ENCODE results near the gene TMEM98. TPM values are rescaled to one million over a fixed set of nuclear protein-coding genes. Genes with fewer than 3 reads are reported as not detected.
"Not testable (repeated sequence)": the region's sequence is repeated elsewhere in the genome, so short reads cannot be mapped to it uniquely, and the experiment has no call there.

Gene TMEM98
- total RNA-seq, 1 donor from 2014 or later = 15.2 TPM

DNA sequence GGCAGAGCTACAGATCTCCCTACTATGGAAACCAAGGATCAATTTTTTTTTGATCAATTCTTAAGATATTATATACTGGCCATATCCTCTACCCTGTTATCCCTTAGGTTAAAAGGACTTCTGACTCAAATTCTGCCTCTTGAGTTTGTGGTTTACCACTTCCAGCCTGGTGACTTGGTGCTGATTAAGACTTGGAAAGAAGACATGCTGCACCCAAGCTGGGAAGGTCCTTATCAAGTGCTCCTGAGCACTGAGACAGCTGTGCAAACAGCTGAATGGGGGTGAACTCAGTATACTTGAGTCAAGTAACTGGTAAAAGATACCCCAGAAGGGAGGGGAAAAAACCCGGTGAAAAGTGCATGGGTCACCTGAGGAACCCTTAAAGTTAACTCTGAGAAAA is 43.2 kb downstream of the TMEM98 start:
- ATAC-seq (no peak), DNase-seq (ENCODE audit: low spot score) (no peak)

DNA sequence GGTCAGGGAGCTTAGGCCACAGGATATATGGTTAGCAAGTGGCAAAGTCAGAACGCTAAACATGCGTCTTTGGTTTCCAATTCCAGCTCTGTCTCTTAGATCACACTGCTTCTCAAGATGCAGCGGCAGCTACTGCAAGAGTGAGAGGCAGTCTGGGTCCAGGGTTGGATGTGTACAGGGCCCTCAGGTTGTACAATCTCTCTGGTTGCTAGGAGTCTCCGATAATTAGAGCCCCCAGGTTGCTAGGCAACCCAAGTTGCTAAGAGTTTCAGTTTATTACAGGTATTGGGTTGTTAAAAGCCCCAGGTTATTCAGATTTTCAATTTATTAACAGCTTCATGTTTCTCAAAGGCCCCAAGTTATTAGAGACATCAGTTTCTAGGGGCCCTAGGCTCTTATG is 48.2 kb downstream of the TMEM98 start:
- DNase-seq (ENCODE audit: low spot score) (no peak), ATAC-seq (no peak)

- ATAC-seq (no peak), DNase-seq (ENCODE audit: low spot score) (no peak)
Observed at GRCh38 chr17:32976605-32977004, 48.7 kb downstream of the TMEM98 start.

GRCh38 chr17:32980230-32980629 is 52.3 kb downstream of the TMEM98 start:
- DNase-seq (ENCODE audit: low spot score) = no peak

DNA sequence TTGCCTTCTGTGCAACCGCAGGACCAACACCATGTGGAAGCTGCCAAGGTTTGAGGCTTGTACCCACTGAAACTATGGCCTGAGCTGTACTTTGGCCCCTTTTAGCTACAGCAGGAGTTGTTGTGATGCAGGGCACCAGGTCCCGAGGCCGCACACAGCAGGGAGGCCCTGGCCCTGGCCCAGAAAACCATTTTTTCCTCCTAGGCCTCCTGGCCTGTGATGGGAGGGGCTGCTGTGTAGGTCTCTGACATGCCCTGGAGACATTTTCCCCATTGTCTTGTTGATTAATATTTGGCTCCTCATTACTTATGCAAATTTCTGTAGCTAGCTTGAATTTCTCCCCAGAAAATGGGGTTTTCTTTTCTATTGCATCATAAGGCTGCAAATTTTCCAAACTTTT is 53.7 kb downstream of the TMEM98 start:
- ATAC-seq; DNase-seq (ENCODE audit: low spot score): not testable (repeated sequence)

More at GRCh38 chr17:32980230-32980629, 52.3 kb downstream of the TMEM98 start:
- no peak for ATAC-seq

DNA sequence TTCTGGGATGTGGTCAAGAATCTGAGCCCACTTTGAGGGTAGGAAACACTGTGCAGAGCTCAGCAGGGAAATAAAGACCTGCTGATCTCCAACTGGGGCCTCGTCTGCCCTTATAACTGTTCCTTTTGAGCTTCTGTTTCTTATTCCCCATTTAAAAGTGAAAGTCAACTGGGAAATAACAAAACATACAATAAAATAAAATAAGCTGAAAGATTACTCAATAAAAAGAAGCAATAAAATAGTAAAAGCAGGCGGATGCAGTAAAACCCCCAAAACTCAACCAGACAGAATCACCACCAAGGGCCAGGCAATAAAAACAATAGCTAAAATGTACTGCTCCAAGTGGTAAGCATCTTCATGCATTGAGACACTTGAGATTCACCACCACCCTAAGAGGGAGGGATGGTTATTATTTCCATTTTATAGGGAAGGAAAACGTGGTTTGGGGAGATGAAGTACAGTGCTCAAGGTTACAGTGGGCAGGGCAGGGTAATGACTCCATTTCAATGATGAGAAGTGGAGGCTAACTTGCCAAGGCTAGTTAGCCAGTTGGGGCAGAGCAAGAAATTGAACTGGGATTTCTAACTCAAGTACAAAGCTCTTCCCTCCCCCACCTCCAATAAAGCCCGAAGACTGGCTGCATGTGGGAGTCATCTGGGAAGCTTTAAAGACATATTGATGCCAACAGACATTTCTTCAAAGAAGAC is 57.2 kb downstream of the TMEM98 start:
- no peak for DNase-seq (ENCODE audit: low spot score)
- no peak for ATAC-seq

DNA sequence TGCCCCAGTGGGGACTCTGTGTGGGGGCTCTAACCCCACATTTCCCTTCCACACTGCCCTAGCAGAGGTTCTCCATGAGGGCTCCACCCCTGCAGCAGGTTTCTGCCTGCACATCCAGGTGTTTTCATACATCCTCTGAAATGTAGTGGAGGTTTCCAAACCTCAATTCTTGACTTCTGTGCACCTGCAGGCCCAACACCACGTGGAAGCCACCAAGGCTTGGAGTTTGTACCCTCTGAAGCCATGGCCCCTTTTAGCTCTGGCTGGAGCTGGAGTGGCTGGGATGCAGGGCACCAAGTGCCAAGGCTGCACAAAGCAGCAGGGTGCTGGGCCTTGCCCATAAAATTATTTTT is 59.5 kb downstream of the TMEM98 start:
- not testable (repeated sequence) for ATAC-seq; DNase-seq (ENCODE audit: low spot score)

DNA sequence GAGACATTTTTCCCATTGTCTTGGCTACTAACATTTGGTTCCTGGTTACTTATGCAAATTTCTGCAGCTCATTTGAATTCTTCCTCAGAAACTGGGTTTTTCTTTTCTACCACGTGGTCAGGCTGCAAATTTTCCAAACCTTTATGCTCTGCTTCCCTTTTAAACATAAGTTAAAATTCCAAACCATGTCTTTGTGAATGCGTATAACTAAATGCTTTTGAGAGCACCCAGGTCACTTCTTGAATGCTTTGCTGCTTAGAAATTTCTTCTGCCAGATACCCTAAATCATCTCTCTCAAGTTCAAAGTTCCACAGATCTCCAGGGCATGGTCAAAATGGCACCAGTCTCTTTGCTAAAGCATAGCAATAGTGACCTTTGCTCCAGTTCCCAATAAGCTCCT is 59.9 kb downstream of the TMEM98 start:
- not testable (repeated sequence) for DNase-seq (ENCODE audit: low spot score)

DNA sequence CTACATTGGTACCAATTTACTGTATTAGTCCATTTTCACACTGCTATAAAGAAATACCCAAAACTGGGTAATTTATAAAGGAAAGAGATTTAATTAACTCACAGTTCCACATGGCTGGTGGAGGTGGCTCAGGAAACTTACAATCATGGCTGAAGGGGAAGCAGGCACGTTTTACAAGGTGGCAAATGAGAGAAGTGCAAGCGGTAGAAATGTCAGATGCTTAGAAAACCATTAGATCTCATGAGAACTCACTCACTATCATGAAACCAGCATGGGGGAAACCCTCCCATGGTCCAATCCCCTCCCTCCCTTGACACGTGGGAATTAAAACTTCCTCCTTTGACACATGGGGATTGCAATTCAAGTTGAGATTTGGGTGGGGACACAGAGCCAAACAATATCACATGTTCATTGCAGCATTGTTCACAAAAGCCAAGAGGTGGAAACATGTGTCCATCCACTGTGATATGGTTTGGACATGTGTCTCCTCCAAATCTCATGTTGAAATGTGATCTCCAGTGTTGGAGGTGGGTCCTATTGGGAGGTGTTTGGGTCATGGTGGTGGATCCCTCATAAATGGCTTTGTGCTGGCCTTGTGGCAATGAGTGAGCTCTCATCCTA is 60.6 kb downstream of the TMEM98 start:
- ATAC-seq (no peak), DNase-seq (ENCODE audit: low spot score) (no peak)

More for the DNA sequence above, 59.9 kb downstream of the TMEM98 start:
- not testable (repeated sequence) for ATAC-seq

DNA sequence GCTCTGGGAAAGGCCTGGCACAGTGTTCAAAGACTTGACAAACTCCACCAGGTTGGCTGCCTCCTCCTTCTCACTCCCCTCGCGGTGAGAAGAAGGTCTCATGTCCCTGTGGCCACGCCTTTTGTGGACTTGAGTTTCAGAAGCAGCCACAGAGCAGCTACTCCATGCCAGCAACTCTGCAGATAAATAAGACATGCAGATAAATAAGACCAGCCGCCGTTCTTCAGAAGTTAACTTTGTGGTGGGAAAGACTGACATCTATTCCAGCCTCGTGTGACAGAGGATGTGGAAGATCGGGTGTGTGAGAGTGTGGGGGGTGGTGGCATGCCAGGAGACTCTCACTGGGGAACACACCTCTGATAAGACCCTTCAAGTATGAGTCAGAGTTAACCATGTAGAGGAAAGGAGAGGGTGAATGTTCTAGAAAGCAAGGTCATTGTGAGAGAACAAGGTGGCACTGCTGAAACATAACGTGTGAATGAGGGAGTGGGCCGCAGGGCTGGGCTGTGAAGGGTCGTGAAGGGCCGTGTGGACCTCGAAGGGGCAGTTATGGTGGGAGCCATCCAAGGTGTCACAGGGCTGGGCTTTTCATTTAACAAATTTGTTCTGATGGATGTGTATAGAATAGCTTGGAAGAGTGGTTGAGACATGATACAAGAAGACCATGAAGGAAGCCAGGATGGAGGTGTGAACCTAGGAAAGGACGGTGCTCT is 64.5 kb downstream of the TMEM98 start:
- DNase-seq (ENCODE audit: low spot score) = no peak

DNA sequence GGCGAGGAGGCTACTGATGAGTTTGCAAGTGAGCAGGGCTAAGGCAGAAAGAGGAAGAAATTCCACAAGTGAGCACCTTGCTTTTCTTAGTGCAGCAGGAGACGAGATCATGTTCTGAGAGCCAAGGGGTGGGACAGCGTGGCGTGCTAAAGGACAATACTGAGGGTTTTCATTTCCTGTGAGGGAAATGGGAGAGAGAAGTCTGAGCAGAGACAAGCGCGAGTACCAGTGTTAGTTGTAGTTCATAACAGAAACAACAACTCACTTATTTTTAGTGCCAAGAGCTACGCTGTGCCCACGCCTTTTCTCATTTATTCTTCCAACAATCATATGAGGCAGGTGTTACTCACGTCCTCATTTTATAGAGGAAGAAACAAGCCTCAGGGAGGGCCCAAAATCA is 66.0 kb downstream of the TMEM98 start:
- no peak for DNase-seq (ENCODE audit: low spot score)
- ATAC-seq = no peak

More for the DNA sequence above, 64.5 kb downstream of the TMEM98 start:
- no peak for ATAC-seq

Other genes with a start within 250 kb of the TMEM98 start
- 18.4 TPM for gene MYO1D, start 51.0 kb upstream of the TMEM98 start, total RNA-seq
- gene SPACA3, start 63.7 kb downstream of the TMEM98 start, total RNA-seq = not detected

All from left lobe of liver (tissue), 2 donors.